SH-SY5Y (cell line): Measurements from ENCODE around the gene CAPN14.

Source experiments
- GATA2 ChIP-seq: IDR thresholded peaks from 2 replicates; pipeline ENCODE4 v1.6.1; 2011; ENCODE audit warnings: mild to moderate bottlenecking, low read depth, low read length
- GATA3 ChIP-seq: IDR thresholded peaks from 2 replicates; pipeline ENCODE4 v1.6.1; 2011; ENCODE audit warnings: low read depth, mild to moderate bottlenecking, low read length, moderate library complexity

- TF ChIP-seq GATA2 (no peak), GATA3 (no peak)
Observed at GRCh38 chr2:31223026-31223425, 5.7 kb upstream of the CAPN14 start.
